ENCODE data around the gene PCTP. TPM values are rescaled to one million over a fixed set of nuclear protein-coding genes. Genes with fewer than 3 reads are reported as not detected.

Gene PCTP
- total RNA-seq (10 to 100 TPM; 11.9 to 17.6 (median 15.9) TPM), polyA plus RNA-seq (15.0 TPM)
- long read RNA-seq, donor 1, transcript PCTP-206 (6 exons, 919 nt) = minor isoform, 7 of 18 reads
- long read RNA-seq, donor 1, transcript PCTP-201 (6 exons, 2,044 nt) = major isoform, 10 of 18 reads
- long read RNA-seq, donor 1, partial matches to known transcripts = 0 of 18 reads
- long read RNA-seq, donor 1, other reads (novel, unspliced or antisense) = 1 of 18 reads
- long read RNA-seq, donor 2, transcript PCTP-201 (6 exons, 2,044 nt) = major isoform, 10 of 11 reads
- long read RNA-seq, donor 2, partial matches to known transcripts = 0 of 11 reads
- long read RNA-seq, donor 2, other reads (novel, unspliced or antisense) = 1 of 11 reads
- long read RNA-seq, donor 3, transcript PCTP-201 (6 exons, 2,044 nt) = major isoform, 62 of 70 reads
- long read RNA-seq, donor 3, partial matches to known transcripts = 2 of 70 reads
- long read RNA-seq, donor 3, other reads (novel, unspliced or antisense) = 4 of 70 reads
- long read RNA-seq, donor 4, transcript PCTP-201 (6 exons, 2,044 nt) = major isoform, 6 of 7 reads
- long read RNA-seq, donor 4, partial matches to known transcripts = 0 of 7 reads
- long read RNA-seq, donor 4, other reads (novel, unspliced or antisense) = 0 of 7 reads

GRCh38 chr17:55750750-55751657, at the start of gene PCTP:
TSS of gene PCTP (plus strand) at chr17:55751051. CDS start at chr17:55751104, 53 bp downstream.
- peak; percentile 100 for ATAC-seq
- peak; percentile 97 to 98 (median 98) for DNase-seq
- peak within 1 kb of the TSS; percentile 86 for H3K27ac ChIP-seq (ENCODE audit: low read length)
- H3K4me3 ChIP-seq (ENCODE audit: low read length) = peak within 1 kb of the TSS; percentile 87
- H3K27me3 ChIP-seq (ENCODE audit: control insufficient read depth, insufficient read depth) = no peaks in the 10 kb centered on the region
- H3K9me3 ChIP-seq (ENCODE audit: control insufficient read depth, low read length) = no peaks in the 10 kb centered on the region
- WGBS = under 1% methylated on average over 53 of the region's 53 CpGs
- intact Hi-C loops (cut with DNase I) = no loop called here
- H3K4me1 ChIP-seq (ENCODE audit: control insufficient read depth, insufficient read depth, low read length) = peaks cover 4% of the 10 kb centered on the region

- no peaks in the 10 kb centered on the region for H3K27me3 ChIP-seq (ENCODE audit: control insufficient read depth, insufficient read depth)
- intact Hi-C loops (cut with DNase I) = no loop called here
These were observed 48.7 kb upstream of the PCTP start for GRCh38 chr17:55702150-55702549.

GRCh38 chr17:55704401-55704800, 46.5 kb upstream of the PCTP start:
- DNase-seq (no peak), ATAC-seq (no peak)
- H3K4me3 ChIP-seq (ENCODE audit: low read length) = no peak overlapping the region
- H3K27me3 ChIP-seq (ENCODE audit: control insufficient read depth, insufficient read depth) = no peaks in the 10 kb centered on the region
- intact Hi-C loops (cut with DNase I) = no loop called here
- no peaks in the 10 kb centered on the region for H3K9me3 ChIP-seq (ENCODE audit: control insufficient read depth, low read length)
- no peak overlapping the region for H3K27ac ChIP-seq (ENCODE audit: low read length)
- H3K4me1 ChIP-seq (ENCODE audit: control insufficient read depth, insufficient read depth, low read length) = peaks cover 1% of the 10 kb centered on the region
- WGBS = 77% methylated on average over 1 of the region's 1 CpG

More at GRCh38 chr17:55702150-55702549, 48.7 kb upstream of the PCTP start:
- Histone ChIP-seq H3K4me1 (ENCODE audit: control insufficient read depth, insufficient read depth, low read length) (no peaks in the 10 kb centered on the region), H3K27ac (ENCODE audit: low read length) (no peak overlapping the region), H3K9me3 (ENCODE audit: control insufficient read depth, low read length) (no peaks in the 10 kb centered on the region), H3K4me3 (ENCODE audit: low read length) (no peak overlapping the region)
- no peak for DNase-seq
- ATAC-seq = no peak
- 87% methylated on average over 7 of the region's 7 CpGs for WGBS

GRCh38 chr17:55705847-55706246, 45.0 kb upstream of the PCTP start:
- no peak overlapping the region for H3K4me3 ChIP-seq (ENCODE audit: low read length)
- intact Hi-C loops (cut with DNase I) = no loop called here
- no peak overlapping the region for H3K27ac ChIP-seq (ENCODE audit: low read length)
- DNase-seq = no peak
- no peaks in the 10 kb centered on the region for H3K27me3 ChIP-seq (ENCODE audit: control insufficient read depth, insufficient read depth)
- peaks cover 1% of the 10 kb centered on the region for H3K4me1 ChIP-seq (ENCODE audit: control insufficient read depth, insufficient read depth, low read length)
- no peak for ATAC-seq
- no peaks in the 10 kb centered on the region for H3K9me3 ChIP-seq (ENCODE audit: control insufficient read depth, low read length)

- Histone ChIP-seq H3K4me3 (ENCODE audit: low read length) (no peak overlapping the region), H3K9me3 (ENCODE audit: control insufficient read depth, low read length) (no peaks in the 10 kb centered on the region), H3K27me3 (ENCODE audit: control insufficient read depth, insufficient read depth) (no peaks in the 10 kb centered on the region), H3K4me1 (ENCODE audit: control insufficient read depth, insufficient read depth, low read length) (peaks cover 1% of the 10 kb centered on the region), H3K27ac (ENCODE audit: low read length) (no peak overlapping the region)
- DNase-seq = no peak
- ATAC-seq = peak; percentile 21 to 77
- WGBS = 31% methylated on average over 11 of the region's 11 CpGs
- intact Hi-C loops (cut with DNase I) = no loop called here
These were observed 43.8 kb upstream of the PCTP start for GRCh38 chr17:55706808-55707773.

GRCh38 chr17:55708175-55708974, 42.5 kb upstream of the PCTP start:
- peak in 1 of 2 donors; percentile 27 for ATAC-seq
- intact Hi-C loops (cut with DNase I) = no loop called here
- Histone ChIP-seq H3K9me3 (ENCODE audit: control insufficient read depth, low read length) (no peaks in the 10 kb centered on the region), H3K27ac (ENCODE audit: low read length) (no peak overlapping the region), H3K4me1 (ENCODE audit: control insufficient read depth, insufficient read depth, low read length) (peaks cover 1% of the 10 kb centered on the region), H3K27me3 (ENCODE audit: control insufficient read depth, insufficient read depth) (no peaks in the 10 kb centered on the region), H3K4me3 (ENCODE audit: low read length) (no peak overlapping the region)
- no peak for DNase-seq
- WGBS = 31% methylated on average over 8 of the region's 8 CpGs

GRCh38 chr17:55709440-55709839, 41.4 kb upstream of the PCTP start:
- Histone ChIP-seq H3K4me3 (ENCODE audit: low read length) (no peak overlapping the region), H3K4me1 (ENCODE audit: control insufficient read depth, insufficient read depth, low read length) (peaks cover 1% of the 10 kb centered on the region), H3K27ac (ENCODE audit: low read length) (no peak overlapping the region), H3K9me3 (ENCODE audit: control insufficient read depth, low read length) (no peaks in the 10 kb centered on the region), H3K27me3 (ENCODE audit: control insufficient read depth, insufficient read depth) (no peaks in the 10 kb centered on the region)
- DNase-seq (no peak), ATAC-seq (no peak)
- 89% methylated on average over 7 of the region's 7 CpGs for WGBS
- intact Hi-C loops (cut with DNase I) = no loop called here

- Histone ChIP-seq H3K4me3 (ENCODE audit: low read length) (no peak overlapping the region), H3K27ac (ENCODE audit: low read length) (no peak overlapping the region), H3K4me1 (ENCODE audit: control insufficient read depth, insufficient read depth, low read length) (peaks cover 1% of the 10 kb centered on the region), H3K27me3 (ENCODE audit: control insufficient read depth, insufficient read depth) (no peaks in the 10 kb centered on the region), H3K9me3 (ENCODE audit: control insufficient read depth, low read length) (no peaks in the 10 kb centered on the region)
- intact Hi-C loops (cut with DNase I) = loop anchor here in 1 of 4 donors (10.0 kb wide), 1 partner anchor 185 kb away; no protein-coding TSS in a partner anchor
- DNase-seq (peak in 1 of 3 donors; percentile 68), ATAC-seq (no peak)
- WGBS = 87% methylated on average over 4 of the region's 4 CpGs
These were observed 40.9 kb upstream of the PCTP start for GRCh38 chr17:55709984-55710383.

- WGBS = 74% methylated on average over 3 of the region's 3 CpGs
- DNase-seq (no peak), ATAC-seq (peak; percentile 69 to 79)
- intact Hi-C loops (cut with DNase I) = loop anchor here in 1 of 4 donors (10.0 kb wide), 1 partner anchor 186 kb away; no protein-coding TSS in a partner anchor
- Histone ChIP-seq H3K4me1 (ENCODE audit: control insufficient read depth, insufficient read depth, low read length) (peaks cover 1% of the 10 kb centered on the region), H3K4me3 (ENCODE audit: low read length) (no peak overlapping the region), H3K27ac (ENCODE audit: low read length) (no peak overlapping the region), H3K9me3 (ENCODE audit: control insufficient read depth, low read length) (no peaks in the 10 kb centered on the region), H3K27me3 (ENCODE audit: control insufficient read depth, insufficient read depth) (no peaks in the 10 kb centered on the region)
These were observed 40.4 kb upstream of the PCTP start for GRCh38 chr17:55710410-55710809.

All from right cardiac atrium (tissue), 5 donors.